ENCODE results near the gene DLG3.

DNA sequence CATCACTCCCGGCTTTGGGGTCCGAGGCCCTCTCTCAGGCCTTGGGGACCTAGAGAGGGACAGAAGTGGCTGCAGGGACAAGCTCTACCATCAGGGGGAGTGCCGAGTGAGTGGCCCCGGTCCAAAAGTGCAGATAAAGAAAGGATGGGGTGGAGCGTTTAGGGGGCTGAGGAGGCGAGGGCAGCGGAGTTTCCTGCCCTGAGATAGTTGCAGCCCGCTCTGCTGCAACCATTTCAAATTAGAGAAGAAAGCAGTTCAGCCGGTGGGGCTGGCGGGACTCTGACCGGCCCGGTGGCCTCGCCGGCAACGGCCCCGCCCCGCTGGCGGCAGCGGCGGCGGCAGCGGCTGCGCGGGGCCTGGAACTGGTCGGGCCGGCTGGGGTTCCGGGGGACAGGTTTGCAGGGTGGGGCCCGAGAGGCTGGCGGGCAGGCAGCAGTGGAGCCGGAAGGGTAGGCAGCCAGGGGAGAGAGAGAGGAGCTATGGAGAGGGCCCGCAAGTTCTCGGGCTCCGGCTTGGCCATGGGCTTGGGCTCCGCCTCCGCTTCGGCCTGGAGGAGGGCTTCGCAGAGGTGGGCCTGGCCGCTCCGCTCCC, 7.6 kb downstream of the DLG3 start:
- TF ChIP-seq POLR2AphosphoS5 (IDR thresholded peaks at IDR 0.05; ENCODE audit: borderline replicate concordance, low read depth, low read length) (no peak), EZH2 (IDR thresholded peaks at IDR 0.05) (no peak)
